Fibroblast of lung (primary cell): Measurements from ENCODE around the gene AGTPBP1.
"Not testable (repeated sequence)": the region's sequence is repeated elsewhere in the genome, so short reads cannot be mapped to it uniquely, and the experiment has no call there.

ENCODE experiments used
- CTCF ChIP-seq, 2 donors: IDR thresholded peaks in 1 of 2; conservative IDR thresholded peaks in 1 of 2; 1 replicate in 1 of 2; 2 replicates in 1 of 2; pipeline ENCODE4 v1.5.1; 2011 to 2012; ENCODE audit warnings: low read length in 2 of 2, control low read depth in 1 of 2, inconsistent platforms in 1 of 2, low read depth in 1 of 2, mild to moderate bottlenecking in 1 of 2
- EZH2 ChIP-seq: IDR thresholded peaks from 2 replicates; pipeline ENCODE4 v1.5.1; 2012; ENCODE audit warnings: low read length, control low read depth, mild to moderate bottlenecking; ENCODE audit errors: missing control alignments

GRCh38 chr9:85719411-85719810, 22.3 kb downstream of the AGTPBP1 start:
- TF ChIP-seq CTCF (conservative IDR thresholded peaks at IDR 0.05 in 1 of 2, IDR thresholded peaks at IDR 0.05 in 1 of 2; ENCODE audit: low read depth in 1 of 2, low read length in 2 of 2); EZH2: not testable (repeated sequence)
